Adrenal gland (tissue), 5 donors: ENCODE measurements around the gene GYPC.

Experiments used
- POLR2A ChIP-seq, 2 donors: fragments of 450-650 bp; IDR thresholded peaks; one replicate each; pipeline ENCODE4 v1.6.1; 2017; ENCODE audit warnings: antibody characterized with exemption in 2 of 2, mild to moderate bottlenecking in 2 of 2, moderate library complexity in 1 of 2
- TF ChIP-seq, protein P1 (sequence below), 6 experiments: fragments of 450-650 bp in 4 of 6; fragments of 200-600 bp in 2 of 6; sonication (generic) in 1 of 6; IDR thresholded peaks; 1 replicate in 5 of 6; 2 replicates in 1 of 6; pipeline versions ENCODE4 v1.5.1 to v1.8.0; 2016 to 2021; ENCODE audit warnings: antibody characterized with exemption in 6 of 6, mild to moderate bottlenecking in 2 of 6, moderate library complexity in 1 of 6
- donor health status: DM: no; HTN: no; CAD: no.

DNA sequence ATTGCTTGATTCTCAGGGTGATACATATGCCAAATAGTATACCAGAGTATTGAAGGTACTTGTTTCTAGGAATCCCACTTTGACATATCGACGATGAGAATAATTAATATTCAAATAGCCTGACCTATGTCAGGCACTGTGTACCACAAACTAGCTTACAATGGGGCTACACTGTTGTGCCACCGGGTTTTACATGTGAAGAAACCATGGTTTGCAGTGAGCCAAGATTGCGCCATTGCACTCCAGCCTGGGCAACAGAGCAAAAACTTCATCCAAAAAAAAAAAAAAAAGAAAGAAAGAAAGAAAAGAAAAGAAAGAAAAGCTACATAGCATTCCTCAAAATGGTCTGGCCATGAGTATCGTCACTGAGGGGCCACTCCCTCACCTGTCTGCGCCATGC, 25.5 kb downstream of the GYPC start:
- TF ChIP-seq, protein P1, sequence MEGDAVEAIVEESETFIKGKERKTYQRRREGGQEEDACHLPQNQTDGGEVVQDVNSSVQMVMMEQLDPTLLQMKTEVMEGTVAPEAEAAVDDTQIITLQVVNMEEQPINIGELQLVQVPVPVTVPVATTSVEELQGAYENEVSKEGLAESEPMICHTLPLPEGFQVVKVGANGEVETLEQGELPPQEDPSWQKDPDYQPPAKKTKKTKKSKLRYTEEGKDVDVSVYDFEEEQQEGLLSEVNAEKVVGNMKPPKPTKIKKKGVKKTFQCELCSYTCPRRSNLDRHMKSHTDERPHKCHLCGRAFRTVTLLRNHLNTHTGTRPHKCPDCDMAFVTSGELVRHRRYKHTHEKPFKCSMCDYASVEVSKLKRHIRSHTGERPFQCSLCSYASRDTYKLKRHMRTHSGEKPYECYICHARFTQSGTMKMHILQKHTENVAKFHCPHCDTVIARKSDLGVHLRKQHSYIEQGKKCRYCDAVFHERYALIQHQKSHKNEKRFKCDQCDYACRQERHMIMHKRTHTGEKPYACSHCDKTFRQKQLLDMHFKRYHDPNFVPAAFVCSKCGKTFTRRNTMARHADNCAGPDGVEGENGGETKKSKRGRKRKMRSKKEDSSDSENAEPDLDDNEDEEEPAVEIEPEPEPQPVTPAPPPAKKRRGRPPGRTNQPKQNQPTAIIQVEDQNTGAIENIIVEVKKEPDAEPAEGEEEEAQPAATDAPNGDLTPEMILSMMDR (IDR thresholded peaks at IDR 0.05) = no peak
- no peak for TF ChIP-seq POLR2A (IDR thresholded peaks at IDR 0.05)
